OCI-LY7 (cell line): ENCODE measurements around the gene RNU6-9.

Source experiments
- EZH2phosphoT487 ChIP-seq: fragments of 200-600 bp; sonication (generic); IDR thresholded peaks from 2 replicates; pipeline ENCODE4 v1.6.1; 2018; ENCODE audit warnings: low read depth, borderline replicate concordance, mild to moderate bottlenecking, mixed run types, antibody characterized with exemption, low read length, moderate library complexity, mixed read lengths
- TF ChIP-seq, protein P1 (sequence below): fragments of 200-600 bp; sonication (generic); conservative IDR thresholded peaks from 2 replicates; pipeline ENCODE4 v1.5.1; 2014; ENCODE audit warnings: mild to moderate bottlenecking, antibody characterized with exemption, low read length, moderate library complexity, mixed read lengths

DNA sequence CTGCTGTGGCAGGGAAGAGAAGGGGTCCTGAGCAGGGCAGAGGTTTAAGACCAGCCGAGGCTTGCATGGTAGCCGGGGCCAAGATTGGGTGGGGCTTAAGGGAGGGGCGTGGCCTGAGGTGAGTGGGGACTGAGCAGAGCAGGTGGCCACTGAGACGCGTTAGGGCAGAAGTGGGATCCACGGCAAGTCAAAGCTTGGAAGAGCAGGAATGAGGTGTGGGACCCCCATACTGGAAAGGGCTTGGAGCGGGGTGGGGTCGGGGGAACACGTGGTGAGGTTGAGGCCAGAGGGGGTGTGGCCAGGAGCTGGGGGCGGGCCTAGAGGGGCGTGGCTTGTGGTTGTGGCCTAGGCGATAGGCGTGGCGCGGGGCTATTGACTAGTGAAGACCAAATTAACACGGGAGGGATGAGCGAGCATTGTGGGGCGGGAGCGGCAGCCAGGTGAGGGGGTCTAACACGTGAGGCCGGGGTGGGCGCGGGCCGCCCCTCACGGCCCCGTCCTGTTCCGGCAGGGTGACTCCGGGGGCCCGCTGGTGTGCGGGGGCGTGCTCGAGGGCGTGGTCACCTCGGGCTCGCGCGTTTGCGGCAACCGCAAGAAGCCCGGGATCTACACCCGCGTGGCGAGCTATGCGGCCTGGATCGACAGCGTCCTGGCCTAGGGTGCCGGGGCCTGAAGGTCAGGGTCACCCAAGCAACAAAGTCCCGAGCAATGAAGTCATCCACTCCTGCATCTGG, 30.5 kb upstream of the RNU6-9 start:
- TF ChIP-seq, protein P1, sequence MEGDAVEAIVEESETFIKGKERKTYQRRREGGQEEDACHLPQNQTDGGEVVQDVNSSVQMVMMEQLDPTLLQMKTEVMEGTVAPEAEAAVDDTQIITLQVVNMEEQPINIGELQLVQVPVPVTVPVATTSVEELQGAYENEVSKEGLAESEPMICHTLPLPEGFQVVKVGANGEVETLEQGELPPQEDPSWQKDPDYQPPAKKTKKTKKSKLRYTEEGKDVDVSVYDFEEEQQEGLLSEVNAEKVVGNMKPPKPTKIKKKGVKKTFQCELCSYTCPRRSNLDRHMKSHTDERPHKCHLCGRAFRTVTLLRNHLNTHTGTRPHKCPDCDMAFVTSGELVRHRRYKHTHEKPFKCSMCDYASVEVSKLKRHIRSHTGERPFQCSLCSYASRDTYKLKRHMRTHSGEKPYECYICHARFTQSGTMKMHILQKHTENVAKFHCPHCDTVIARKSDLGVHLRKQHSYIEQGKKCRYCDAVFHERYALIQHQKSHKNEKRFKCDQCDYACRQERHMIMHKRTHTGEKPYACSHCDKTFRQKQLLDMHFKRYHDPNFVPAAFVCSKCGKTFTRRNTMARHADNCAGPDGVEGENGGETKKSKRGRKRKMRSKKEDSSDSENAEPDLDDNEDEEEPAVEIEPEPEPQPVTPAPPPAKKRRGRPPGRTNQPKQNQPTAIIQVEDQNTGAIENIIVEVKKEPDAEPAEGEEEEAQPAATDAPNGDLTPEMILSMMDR: no peak
- no peak for TF ChIP-seq EZH2phosphoT487
